Mesodermal cell (in vitro differentiated cells): ENCODE data around the gene FAM53A.

Experiments
- H3K27ac ChIP-seq: 2 replicates; pipeline ENCODE4 v1.7.0; 2013; ENCODE audit warnings: mild to moderate bottlenecking, low read depth, low read length, moderate library complexity; ENCODE audit not compliant: severe bottlenecking
- H3K36me3 ChIP-seq: 2 replicates; pipeline ENCODE4 v1.7.1; 2013; ENCODE audit warnings: mild to moderate bottlenecking, low read length, moderate library complexity; ENCODE audit not compliant: control insufficient read depth, insufficient read depth
- H3K4me1 ChIP-seq: one replicate; pipeline ENCODE4 v1.7.1; 2013; ENCODE audit warnings: mild to moderate bottlenecking, low read length; ENCODE audit not compliant: insufficient read depth, control insufficient read depth, poor library complexity, severe bottlenecking
- H3K4me3 ChIP-seq: 2 replicates; pipeline ENCODE4 v1.7.0; 2013; ENCODE audit warnings: low read length, control low read depth, mild to moderate bottlenecking; ENCODE audit not compliant: insufficient read depth, poor library complexity, severe bottlenecking; ENCODE audit errors: extremely low read depth
- H3K9me3 ChIP-seq: 2 replicates; pipeline ENCODE4 v1.7.1; 2013; ENCODE audit warnings: mild to moderate bottlenecking, low read length, moderate library complexity; ENCODE audit not compliant: control insufficient read depth
- WGBS, 2 experiments: methylation state at CpG; one replicate each; pipeline ENCODE4 v1.1.5; 2013; ENCODE audit warnings: missing lambda C conversion rate in 2 of 2; ENCODE audit not compliant: insufficient coverage in 2 of 2; 5-methylcytosine and 5-hydroxymethylcytosine counted together

The FAM53A gene

GRCh38 chr4:1636490-1637211, 47.5 kb downstream of the FAM53A start:
- H3K27ac ChIP-seq: no peak overlapping the region
- no peaks in the 10 kb centered on the region for H3K4me1 ChIP-seq
- no peak overlapping the region for H3K4me3 ChIP-seq
- no peaks in the 10 kb centered on the region for H3K36me3 ChIP-seq
- 89 to 92% methylated on average over 24 to 29 of the region's 30 CpGs for WGBS, 2 experiments
- no peaks in the 10 kb centered on the region for H3K9me3 ChIP-seq

- 84 to 98% methylated on average over 3 to 5 of the region's 7 CpGs for WGBS, 2 experiments
- no peaks in the 10 kb centered on the region for H3K36me3 ChIP-seq
- H3K4me3 ChIP-seq: no peak overlapping the region
Measured at GRCh38 chr4:1635464-1635863, 48.6 kb downstream of the FAM53A start.

GRCh38 chr4:1633993-1634392, 50.1 kb downstream of the FAM53A start:
- WGBS, 2 experiments: 69 to 78% methylated on average over 6 of the region's 7 CpGs
- no peaks in the 10 kb centered on the region for H3K36me3 ChIP-seq

More at GRCh38 chr4:1635464-1635863, 48.6 kb downstream of the FAM53A start:
- no peak overlapping the region for H3K27ac ChIP-seq
- H3K9me3 ChIP-seq: no peaks in the 10 kb centered on the region
- no peaks in the 10 kb centered on the region for H3K4me1 ChIP-seq

GRCh38 chr4:1632109-1633104, 51.7 kb downstream of the FAM53A start:
- 90 to 91% methylated on average over 31 to 32 of the region's 32 CpGs for WGBS, 2 experiments
- Histone ChIP-seq H3K4me1 (no peaks in the 10 kb centered on the region), H3K9me3 (no peaks in the 10 kb centered on the region), H3K4me3 (no peak overlapping the region), H3K27ac (no peak overlapping the region), H3K36me3 (no peaks in the 10 kb centered on the region)

More at GRCh38 chr4:1633993-1634392, 50.1 kb downstream of the FAM53A start:
- Histone ChIP-seq H3K4me1 (no peaks in the 10 kb centered on the region), H3K9me3 (no peaks in the 10 kb centered on the region), H3K4me3 (no peak overlapping the region), H3K27ac (no peak overlapping the region)

- 86% methylated on average over 9 of the region's 9 CpGs for WGBS, 2 experiments
- Histone ChIP-seq H3K4me1 (no peaks in the 10 kb centered on the region), H3K4me3 (no peak overlapping the region)
Measured at GRCh38 chr4:1631136-1631535, 53.0 kb downstream of the FAM53A start.

GRCh38 chr4:1630266-1630665, 53.8 kb downstream of the FAM53A start:
- Histone ChIP-seq H3K36me3 (no peaks in the 10 kb centered on the region), H3K4me1 (no peaks in the 10 kb centered on the region), H3K9me3 (peaks cover 11% of the 10 kb centered on the region), H3K27ac (no peak overlapping the region), H3K4me3 (no peak overlapping the region)
- WGBS, 2 experiments: 92% methylated on average over 19 of the region's 19 CpGs

More at GRCh38 chr4:1631136-1631535, 53.0 kb downstream of the FAM53A start:
- Histone ChIP-seq H3K36me3 (no peaks in the 10 kb centered on the region), H3K27ac (no peak overlapping the region), H3K9me3 (peaks cover 3% of the 10 kb centered on the region)

GRCh38 chr4:1629699-1630083, 54.4 kb downstream of the FAM53A start:
- WGBS, 2 experiments: 84 to 89% methylated on average over 6 to 8 of the region's 10 CpGs

GRCh38 chr4:1628892-1629698, 55.0 kb downstream of the FAM53A start:
- Histone ChIP-seq H3K9me3 (peaks cover 11% of the 10 kb centered on the region), H3K4me1 (no peaks in the 10 kb centered on the region), H3K4me3 (no peak overlapping the region), H3K36me3 (no peaks in the 10 kb centered on the region), H3K27ac (no peak overlapping the region)
- whole genome bisulfite sequencing, 2 experiments: 45 to 47% methylated on average over 22 to 23 of the region's 25 CpGs

More at GRCh38 chr4:1629699-1630083, 54.4 kb downstream of the FAM53A start:
- Histone ChIP-seq H3K27ac (no peak overlapping the region), H3K36me3 (no peaks in the 10 kb centered on the region), H3K4me1 (no peaks in the 10 kb centered on the region), H3K9me3 (peaks cover 11% of the 10 kb centered on the region), H3K4me3 (no peak overlapping the region)

- 90% methylated on average over 2 to 3 of the region's 16 CpGs for WGBS, 2 experiments
- H3K36me3 ChIP-seq: no peaks in the 10 kb centered on the region
- H3K9me3 ChIP-seq: peaks cover 11% of the 10 kb centered on the region
- no peak overlapping the region for H3K4me3 ChIP-seq
- H3K4me1 ChIP-seq: no peaks in the 10 kb centered on the region
- no peak overlapping the region for H3K27ac ChIP-seq
Measured at GRCh38 chr4:1627417-1628313, 56.4 kb downstream of the FAM53A start.
